Endodermal cell (in vitro differentiated cells): ENCODE measurements around the gene OR14I1. TPM values are rescaled to one million over a fixed set of nuclear protein-coding genes. Genes with fewer than 3 reads are reported as not detected.

Source experiments
- DNase-seq: peaks from one replicate; pipeline ENCODE4 v3.0.0-alpha.2; 2017
- H3K27ac ChIP-seq: 2 replicates; pipeline ENCODE4 v1.5.1; 2013; ENCODE audit warnings: mild to moderate bottlenecking, low read depth, low read length, moderate library complexity
- H3K27me3 ChIP-seq: 2 replicates; pipeline ENCODE4 v1.6.1; 2013; ENCODE audit warnings: mild to moderate bottlenecking, low read length, moderate library complexity; ENCODE audit not compliant: insufficient read depth, control insufficient read depth, poor library complexity, severe bottlenecking
- H3K36me3 ChIP-seq: 2 replicates; pipeline ENCODE4 v1.7.0; 2013; ENCODE audit warnings: mild to moderate bottlenecking, low read length, moderate library complexity; ENCODE audit not compliant: control insufficient read depth, insufficient read depth
- H3K4me1 ChIP-seq: one replicate; pipeline ENCODE4 v1.7.0; 2013; ENCODE audit warnings: low read length; ENCODE audit not compliant: control insufficient read depth, insufficient read depth
- H3K4me3 ChIP-seq: 2 replicates; pipeline ENCODE4 v1.5.1; 2013; ENCODE audit warnings: mild to moderate bottlenecking, low read length, moderate library complexity
- H3K9ac ChIP-seq: 2 replicates; pipeline ENCODE4 v1.6.1; 2013; ENCODE audit warnings: mild to moderate bottlenecking, low read length, moderate library complexity; ENCODE audit not compliant: poor library complexity, severe bottlenecking; ENCODE audit errors: extremely low read depth
- H3K9me3 ChIP-seq: 2 replicates; pipeline ENCODE4 v1.6.1; 2013; ENCODE audit warnings: mild to moderate bottlenecking, low read length, moderate library complexity; ENCODE audit not compliant: control insufficient read depth
- H3K27ac Mint-ChIP-seq: 2 replicates; pipeline ENCODE4 v1.8.0; 2020; ENCODE audit warnings: mixed read lengths
- H3K27me3 Mint-ChIP-seq: 2 replicates; pipeline ENCODE4 v1.8.0; 2021; ENCODE audit warnings: mild to moderate bottlenecking, mixed read lengths; ENCODE audit not compliant: insufficient read depth
- H3K36me3 Mint-ChIP-seq: 2 replicates; pipeline ENCODE4 v1.8.0; 2020; ENCODE audit warnings: low read depth, mixed read lengths
- H3K4me1 Mint-ChIP-seq: 2 replicates; pipeline ENCODE4 v1.8.0; 2020; ENCODE audit warnings: mixed read lengths
- H3K4me3 Mint-ChIP-seq: 2 replicates; pipeline ENCODE4 v1.8.0; 2020; ENCODE audit warnings: mild to moderate bottlenecking, moderate library complexity, mixed read lengths
- H3K9me3 Mint-ChIP-seq: 2 replicates; pipeline ENCODE4 v1.8.0; 2020; ENCODE audit warnings: mild to moderate bottlenecking, mixed read lengths
- CTCF ChIP-seq: fragments of 200-600 bp; sonication (generic); conservative IDR thresholded peaks from 2 replicates; pipeline ENCODE4 v1.5.0; 2021; ENCODE audit warnings: antibody characterized with exemption, mild to moderate bottlenecking
- whole genome bisulfite sequencing, 2 experiments: methylation state at CpG; one replicate each; pipeline versions ENCODE4 v1.1.5 to v1.1.7; 2013; ENCODE audit warnings: missing lambda C conversion rate in 2 of 2, mixed read lengths in 1 of 2; ENCODE audit not compliant: insufficient coverage in 1 of 2, insufficient read length in 1 of 2; 5-methylcytosine and 5-hydroxymethylcytosine counted together
- total RNA-seq, 2 donors: library from RNA; stranded (reverse); fragmentation: NEBNext Ultra II Directional in 1 of 2; extraction: Animal tissue kit (Norgen Biotek cat#: 25700) in 1 of 2; gene quantifications; 2 replicates in 1 of 2; 3 replicates in 1 of 2; pipeline ENCODE4 v1.2.1, GENCODE V29; 2021

The OR14I1 gene
- total RNA-seq, 2 donors from 2014 or later, result not detected

GRCh38 chr1:248750496-248750895 is 47.9 kb upstream of the OR14I1 start:
- Mint-ChIP-seq H3K27ac (no peak overlapping the region), H3K9me3 (peaks cover 12% of the 10 kb centered on the region), H3K36me3 (peaks cover 3% of the 10 kb centered on the region), H3K4me3 (no peak overlapping the region), H3K4me1 (no peaks in the 10 kb centered on the region), H3K27me3 (no peaks in the 10 kb centered on the region)
- peaks cover 51% of the 10 kb centered on the region for H3K9me3 ChIP-seq
- TF ChIP-seq CTCF, result no peak
- WGBS, 2 experiments, result 62% methylated on average over 2 of the region's 2 CpGs; no CpG with 5 or more reads in 1 of the 2 experiments
- no peak overlapping the region for H3K9ac ChIP-seq
- no peak overlapping the region for H3K4me3 ChIP-seq
- H3K27me3 ChIP-seq, result no peaks in the 10 kb centered on the region
- no peaks in the 10 kb centered on the region for H3K4me1 ChIP-seq
- H3K36me3 ChIP-seq, result no peaks in the 10 kb centered on the region
- H3K27ac ChIP-seq, result no peak overlapping the region
- no peak for DNase-seq

- no peak overlapping the region for H3K27ac ChIP-seq
- H3K9me3 ChIP-seq, result peaks cover 51% of the 10 kb centered on the region
- H3K27me3 ChIP-seq, result no peaks in the 10 kb centered on the region
- no peak overlapping the region for H3K4me3 Mint-ChIP-seq
- 88 to 89% methylated on average over 5 to 9 of the region's 10 CpGs for WGBS, 2 experiments
- H3K27me3 Mint-ChIP-seq, result no peaks in the 10 kb centered on the region
- H3K9me3 Mint-ChIP-seq, result peaks cover 34% of the 10 kb centered on the region
- H3K4me3 ChIP-seq, result no peak overlapping the region
- H3K4me1 ChIP-seq, result no peaks in the 10 kb centered on the region
- no peaks in the 10 kb centered on the region for H3K36me3 ChIP-seq
- H3K27ac Mint-ChIP-seq, result no peak overlapping the region
- no peak overlapping the region for H3K9ac ChIP-seq
- no peak for DNase-seq
- H3K4me1 Mint-ChIP-seq, result no peaks in the 10 kb centered on the region
- H3K36me3 Mint-ChIP-seq, result peaks cover 3% of the 10 kb centered on the region
- no peak for TF ChIP-seq CTCF
Observed at GRCh38 chr1:248748211-248748610, 45.6 kb upstream of the OR14I1 start.

GRCh38 chr1:248740876-248741275 is 38.3 kb upstream of the OR14I1 start:
- H3K36me3 Mint-ChIP-seq, result no peaks in the 10 kb centered on the region
- H3K27ac ChIP-seq, result no peak overlapping the region
- H3K36me3 ChIP-seq, result no peaks in the 10 kb centered on the region
- H3K9me3 Mint-ChIP-seq, result peaks cover 90% of the 10 kb centered on the region
- no peak overlapping the region for H3K27ac Mint-ChIP-seq
- H3K27me3 Mint-ChIP-seq, result no peaks in the 10 kb centered on the region
- H3K4me1 ChIP-seq, result no peaks in the 10 kb centered on the region
- TF ChIP-seq CTCF, result no peak
- no peaks in the 10 kb centered on the region for H3K4me1 Mint-ChIP-seq
- H3K27me3 ChIP-seq, result no peaks in the 10 kb centered on the region
- H3K4me3 ChIP-seq, result no peak overlapping the region
- DNase-seq, result no peak
- H3K9ac ChIP-seq, result no peak overlapping the region
- WGBS, 2 experiments, result 89% methylated on average over 7 of the region's 7 CpGs
- H3K4me3 Mint-ChIP-seq, result no peak overlapping the region
- peaks cover 81% of the 10 kb centered on the region for H3K9me3 ChIP-seq
